HepG2 (cell line): ENCODE data around the gene COX7A1. TPM values are rescaled to one million over a fixed set of nuclear protein-coding genes. Genes with fewer than 3 reads are reported as not detected.

Experiments used
- CHD2 ChIP-seq: IDR thresholded peaks from 2 replicates; pipeline ENCODE4 v1.6.1; 2011; ENCODE audit warnings: low read depth, low read length, improper control_type of control experiment
- CSRNP1 ChIP-seq: sonication (generic); formaldehyde crosslinking; IDR thresholded peaks from 2 replicates; pipeline ENCODE4 v1.8.1; 2023; ENCODE audit warnings: mild to moderate bottlenecking, missing genetic modification reagents
- FOXO1 ChIP-seq: sonication (generic); formaldehyde crosslinking; IDR thresholded peaks from 2 replicates; pipeline ENCODE4 v1.4.0; 2020; ENCODE audit warnings: missing genetic modification reagents
- HDAC6 ChIP-seq: fragments of 200-600 bp; sonication (generic); IDR thresholded peaks from 2 replicates; pipeline ENCODE4 v1.7.0; 2017; ENCODE audit warnings: mild to moderate bottlenecking, antibody characterized with exemption, low read length, low read depth
- HMG20A ChIP-seq: IDR thresholded peaks from 2 replicates; pipeline ENCODE4 v1.6.1; 2016; ENCODE audit warnings: borderline replicate concordance
- JARID2 ChIP-seq: sonication (generic); formaldehyde crosslinking; IDR thresholded peaks from 2 replicates; pipeline ENCODE4 v1.8.1; 2023; ENCODE audit warnings: missing genetic modification reagents, inconsistent platforms; ENCODE audit not compliant: insufficient replicate concordance
- MAFF ChIP-seq: IDR thresholded peaks from 2 replicates; pipeline ENCODE4 v1.6.1; 2011; ENCODE audit warnings: low read depth, low read length, improper control_type of control experiment
- MTF2 ChIP-seq: sonication (generic); formaldehyde crosslinking; IDR thresholded peaks from 2 replicates; pipeline ENCODE4 v1.5.0; 2020; ENCODE audit warnings: missing genetic modification reagents, borderline replicate concordance
- REL ChIP-seq: sonication (generic); formaldehyde crosslinking; conservative IDR thresholded peaks from 2 replicates; pipeline ENCODE4 v1.8.0; 2022; ENCODE audit warnings: mild to moderate bottlenecking, missing genetic modification reagents, moderate library complexity
- SAP130 ChIP-seq: IDR thresholded peaks from 2 replicates; pipeline ENCODE4 v1.6.1; 2016; ENCODE audit warnings: low read depth
- SNAPC4 ChIP-seq: sonication (generic); formaldehyde crosslinking; IDR thresholded peaks from 2 replicates; pipeline ENCODE4 v1.4.0; 2020; ENCODE audit warnings: mild to moderate bottlenecking, missing genetic modification reagents
- XRCC5 ChIP-seq: fragments of 200-400 bp; formaldehyde crosslinking; optimal IDR thresholded peaks from 2 replicates; pipeline ENCODE3; 2017; ENCODE audit warnings: mild to moderate bottlenecking, low read length
- ZNF512B ChIP-seq: sonication (generic); formaldehyde crosslinking; IDR thresholded peaks from 2 replicates; pipeline ENCODE4 v1.5.1; 2020; ENCODE audit warnings: missing genetic modification reagents, mild to moderate bottlenecking, borderline replicate concordance
- ZNF709 ChIP-seq: sonication (generic); formaldehyde crosslinking; IDR thresholded peaks from 2 replicates; pipeline ENCODE4 v1.5.0; 2020; ENCODE audit warnings: mild to moderate bottlenecking, missing genetic modification reagents
- ZNF710 ChIP-seq: sonication (generic); formaldehyde crosslinking; IDR thresholded peaks from 2 replicates; pipeline ENCODE4 v1.5.0; 2020; ENCODE audit warnings: mild to moderate bottlenecking, missing genetic modification reagents, borderline replicate concordance
- ZNF850 ChIP-seq: sonication (generic); formaldehyde crosslinking; conservative IDR thresholded peaks from 2 replicates; pipeline ENCODE4 v1.9.0; 2021; ENCODE audit warnings: mild to moderate bottlenecking, missing genetic modification reagents
- ZSCAN22 ChIP-seq: sonication (generic); formaldehyde crosslinking; IDR thresholded peaks from 2 replicates; pipeline ENCODE4 v1.4.0; 2020; ENCODE audit warnings: mild to moderate bottlenecking, missing genetic modification reagents
- ZSCAN9 ChIP-seq: IDR thresholded peaks from 2 replicates; pipeline ENCODE4 v1.6.1; 2016; ENCODE audit warnings: borderline replicate concordance
- polyA plus RNA-seq, 8 experiments: library from polyadenylated mRNA; depleted of rRNA in 3 of 8; stranded (reverse) in 7 of 8; unstranded in 1 of 8; fragments of >200 nt; fragmentation: Illumina TruSeq in 4 of 8; extraction: Trizol in 4 of 8; gene quantifications; 2 replicates each; pipeline versions ENCODE4 v1.2.1 to v1.2.3, GENCODE V29; 2011 to 2016; ENCODE audit warnings: low read depth in 4 of 8, missing spikeins in 1 of 8, mixed read lengths in 1 of 8; ENCODE audit not compliant: insufficient read depth in 1 of 8
- total RNA-seq, 5 experiments: library from RNA; depleted of rRNA; stranded (reverse); fragments of >200 nt; fragmentation: Illumina TruSeq; extraction: Trizol; gene quantifications; 2 replicates each; pipeline ENCODE4 v1.2.3, GENCODE V29; 2016; ENCODE audit warnings: low read depth in 1 of 5

Gene COX7A1
- total and polyA plus RNA-seq, 2 of the 13 experiments (the other 11 are each of a cell fraction or from before 2014, with no cell fraction given), result not detected

GRCh38 chr19:36114721-36115452, 37.4 kb downstream of the COX7A1 start, which contains the start of gene POLR2I (continued):
- TF ChIP-seq CSRNP1 (no peak; the same call in 1 of the 2 replicates), ZNF512B (CRISPR knock-in tag) (no peak), HMG20A (CRISPR knock-in tag) (no peak), JARID2 (peak; percentile 77), MAFF (no peak), ZNF709 (CRISPR knock-in tag) (peak; percentile 58), CHD2 (no peak), SNAPC4 (CRISPR knock-in tag) (peak; percentile 70; the same call in 1 of the 2 replicates), SAP130 (CRISPR knock-in tag) (peak; percentile 97), ZSCAN22 (CRISPR knock-in tag) (no peak), ZSCAN9 (CRISPR knock-in tag) (peak; percentile 82; the same call in 1 of the 2 replicates), HDAC6 (no peak), REL (CRISPR knock-in tag) (peak; percentile 71; the same call in 1 of the 2 replicates), ZNF850 (no peak), ZNF710 (CRISPR knock-in tag) (no peak; the same call in 1 of the 2 replicates), MTF2 (no peak), FOXO1 (CRISPR knock-in tag) (0 out of 2 replicates have a peak, but pooled peaks have one; percentile 34), XRCC5 (peak; percentile 40)
